ENCODE results near the gene RTN4RL1.

The RTN4RL1 gene

GRCh38 chr17:1919201-1919600 lies 105.9 kb downstream of the RTN4RL1 start:
- no peak for DNase-seq (ENCODE audit: low read depth in 2 of 2)

GRCh38 chr17:1918346-1919162 lies 106.6 kb downstream of the RTN4RL1 start:
- no peak for DNase-seq (ENCODE audit: low read depth in 2 of 2)

DNA sequence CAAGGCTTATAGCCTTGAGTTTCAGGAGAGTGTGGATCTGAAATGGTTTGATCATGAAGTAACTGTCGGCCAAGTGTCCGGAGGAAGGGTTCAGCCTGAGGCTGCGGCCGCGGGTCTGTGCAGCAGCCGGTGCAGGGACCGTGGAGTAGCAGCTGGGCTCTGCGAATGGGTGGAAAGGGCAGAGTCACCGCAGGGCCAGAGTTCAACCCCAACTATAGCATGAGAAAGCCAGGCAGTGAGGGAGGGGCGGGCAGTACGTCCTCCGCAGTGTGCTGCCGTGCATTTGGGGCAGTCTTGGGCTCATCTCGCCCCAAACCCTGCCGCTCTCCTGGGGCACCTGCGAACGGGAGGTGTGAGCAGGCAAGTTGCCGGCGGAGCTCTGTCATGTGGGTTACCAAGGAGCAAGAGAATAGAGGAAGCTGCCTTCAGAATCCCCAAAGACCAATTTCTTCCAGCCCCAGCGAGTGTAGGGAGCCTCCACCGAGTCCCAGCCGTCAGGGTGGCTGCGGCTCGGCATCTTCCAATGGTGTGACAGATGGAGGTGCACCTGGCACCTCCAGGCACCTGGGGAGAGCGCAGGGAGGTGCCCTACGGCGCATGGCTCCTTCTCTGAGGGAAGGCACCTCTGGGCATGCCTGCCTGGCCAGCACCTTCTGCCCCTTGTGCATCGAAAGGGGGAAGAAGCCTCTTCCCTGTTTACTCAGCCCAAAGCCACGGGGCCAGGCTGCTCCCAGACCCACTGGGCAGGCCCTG lies 108.0 kb downstream of the RTN4RL1 start:
- DNase-seq (ENCODE audit: low read depth in 2 of 2), result no peak

DNA sequence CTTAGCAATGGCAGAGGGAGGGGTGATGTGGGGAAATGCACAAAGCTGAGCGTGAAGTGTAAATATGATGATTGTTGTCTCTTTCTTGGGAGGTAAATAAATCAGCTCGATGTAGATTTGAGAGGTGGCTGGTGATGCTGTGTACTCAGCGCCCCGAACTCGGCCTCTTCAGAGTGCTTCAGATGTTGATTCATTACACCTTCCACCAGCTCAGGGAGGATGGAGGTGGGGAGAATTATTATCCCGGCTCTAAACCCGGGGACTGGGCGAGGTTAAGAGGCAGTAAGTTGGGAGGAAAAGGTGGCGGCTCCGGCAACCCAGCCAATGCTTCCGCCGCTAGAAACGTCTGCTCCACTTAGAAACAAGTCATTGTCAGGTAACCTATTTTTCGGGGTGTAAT lies 108.8 kb downstream of the RTN4RL1 start:
- DNase-seq (ENCODE audit: low read depth in 2 of 2), result no peak

DNA sequence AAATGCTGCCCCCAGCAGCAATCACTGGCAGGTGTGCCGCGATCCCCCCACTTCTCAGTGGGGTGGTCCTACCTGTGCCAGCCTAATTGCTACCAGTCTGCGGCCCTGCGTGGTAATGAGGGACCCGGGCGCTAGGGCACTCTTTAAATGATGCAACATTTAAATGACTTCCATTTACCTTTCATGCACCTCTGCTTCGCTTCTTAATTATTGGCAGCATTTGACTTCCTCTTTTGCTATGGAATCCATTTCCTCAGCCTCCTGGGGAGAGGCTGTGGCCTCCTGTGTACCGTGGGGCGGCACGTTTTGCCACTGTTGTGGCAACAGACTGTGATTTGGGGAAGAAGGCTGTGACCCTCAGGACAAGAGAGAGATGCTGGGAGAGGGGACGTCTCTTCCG lies 109.2 kb downstream of the RTN4RL1 start:
- no peak for DNase-seq (ENCODE audit: low read depth in 2 of 2)

GRCh38 chr17:1914661-1915083 lies 110.5 kb downstream of the RTN4RL1 start:
- DNase-seq (ENCODE audit: low read depth in 2 of 2), result no peak

- no peak for DNase-seq (ENCODE audit: low read depth in 2 of 2)
Measured at GRCh38 chr17:1913702-1914101, 111.4 kb downstream of the RTN4RL1 start.

DNA sequence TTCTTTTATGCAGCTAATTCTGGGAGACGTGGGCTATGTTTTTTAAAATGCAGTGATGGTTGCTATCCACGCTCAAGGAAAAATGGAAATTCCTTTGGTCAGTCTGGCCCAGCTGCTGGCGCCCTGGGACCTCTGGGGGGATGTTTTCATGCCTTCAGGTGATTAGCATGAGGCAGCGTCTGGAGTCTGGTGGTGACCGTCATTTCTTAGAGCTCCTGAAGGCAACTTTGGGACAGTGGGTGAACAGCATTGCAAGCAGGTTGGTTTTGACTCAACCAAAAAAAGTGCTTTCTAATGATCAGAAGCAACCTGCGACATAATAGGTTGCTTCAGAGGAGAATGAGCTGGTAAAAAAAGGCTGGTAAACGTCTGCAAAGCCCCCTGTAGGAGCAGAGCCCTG lies 113.0 kb downstream of the RTN4RL1 start:
- DNase-seq (ENCODE audit: low read depth in 2 of 2), result no peak

GRCh38 chr17:1909985-1910384 lies 115.1 kb downstream of the RTN4RL1 start:
- no peak for DNase-seq (ENCODE audit: low read depth in 2 of 2)

DNA sequence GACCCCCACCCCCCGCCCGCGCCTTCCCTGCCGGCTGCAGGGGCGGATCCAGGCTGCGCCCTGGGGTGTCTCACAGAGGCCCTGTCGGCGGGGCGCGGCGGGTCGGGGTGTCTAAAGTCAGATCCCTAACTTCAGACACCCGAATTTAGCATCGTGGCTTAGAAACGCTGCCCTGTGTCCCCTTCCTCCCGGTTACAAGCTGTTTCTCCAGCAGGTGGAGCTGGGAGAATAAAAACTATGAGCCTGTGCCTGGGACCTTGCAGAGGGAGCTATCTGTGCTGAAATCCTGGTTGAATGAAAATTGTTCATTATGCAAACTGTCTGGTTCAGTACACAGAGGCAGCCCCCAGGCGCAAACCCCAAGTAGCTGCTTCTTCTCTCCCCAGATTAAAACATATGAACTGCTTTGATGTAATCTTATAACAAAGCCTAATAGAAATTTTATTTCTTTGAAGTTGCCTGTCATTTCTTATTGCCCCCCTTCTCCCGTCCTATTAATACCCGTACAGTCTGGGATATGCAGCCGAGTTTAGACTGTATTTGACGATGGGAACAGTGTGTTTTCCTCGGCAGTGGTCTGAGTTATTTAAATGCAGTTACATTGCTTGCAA lies 116.3 kb downstream of the RTN4RL1 start:
- DNase-seq (ENCODE audit: low read depth in 2 of 2), result peak; percentile 18 to 29

DNA sequence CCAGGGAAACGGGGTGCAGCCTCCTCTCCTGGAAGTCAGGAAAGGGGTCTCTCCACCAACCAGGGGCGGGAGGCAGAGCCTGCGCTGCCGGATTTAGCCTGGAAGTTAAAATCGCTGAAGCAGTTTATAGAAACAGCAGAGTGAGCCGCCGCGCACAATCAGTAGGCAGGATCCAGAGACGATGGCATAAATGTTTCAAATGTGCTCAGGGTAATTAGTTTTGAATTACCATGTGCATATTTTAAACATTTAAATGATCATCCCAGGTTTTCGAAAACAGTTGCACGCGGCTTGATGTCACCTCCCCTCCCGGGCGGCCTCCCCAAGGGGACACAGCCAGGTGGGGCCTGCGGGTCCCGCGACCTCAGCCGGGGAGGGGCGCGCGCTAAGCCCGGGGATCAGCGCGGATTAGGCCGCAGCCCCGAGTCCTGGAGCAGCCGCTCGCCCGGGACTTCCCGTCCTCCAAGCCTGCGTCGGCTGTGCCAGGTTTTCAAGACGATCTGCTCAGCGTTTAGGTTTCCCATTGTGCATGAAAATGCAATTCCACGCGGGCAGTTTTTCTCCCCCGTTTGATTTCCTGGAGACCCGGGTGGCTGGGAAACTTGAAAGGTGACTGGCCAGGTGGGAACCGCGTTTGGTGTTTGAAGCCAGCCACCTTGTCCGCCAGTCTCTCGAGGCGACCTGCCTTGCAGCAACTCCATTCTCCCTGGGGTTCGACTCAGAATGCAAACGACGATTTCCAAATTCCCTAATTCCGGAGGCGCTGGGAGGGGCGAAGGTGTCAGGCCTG lies 117.0 kb downstream of the RTN4RL1 start:
- DNase-seq (ENCODE audit: low read depth in 2 of 2), result no peak

DNA sequence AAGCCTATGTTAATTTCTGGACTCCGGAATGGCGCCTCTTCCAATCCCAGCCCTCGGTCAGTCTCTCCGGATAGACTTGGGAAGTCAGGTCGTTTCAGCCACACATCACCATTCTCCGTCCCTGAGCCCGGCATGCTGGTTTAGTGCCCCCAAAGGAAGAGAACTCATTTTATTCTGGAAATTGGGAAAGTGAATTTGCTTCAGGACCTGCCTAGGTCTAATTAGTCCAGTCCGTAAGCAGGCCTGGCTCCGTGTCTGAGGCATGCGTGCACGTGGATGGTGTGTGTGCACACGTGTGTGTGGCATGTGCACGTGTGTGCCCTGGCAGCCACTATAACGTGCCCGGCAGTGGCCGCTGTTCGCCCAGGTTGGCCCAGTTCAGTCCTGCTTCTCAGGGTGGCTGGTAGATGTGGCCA lies 117.9 kb downstream of the RTN4RL1 start:
- DNase-seq (ENCODE audit: low read depth in 2 of 2), result no peak

DNA sequence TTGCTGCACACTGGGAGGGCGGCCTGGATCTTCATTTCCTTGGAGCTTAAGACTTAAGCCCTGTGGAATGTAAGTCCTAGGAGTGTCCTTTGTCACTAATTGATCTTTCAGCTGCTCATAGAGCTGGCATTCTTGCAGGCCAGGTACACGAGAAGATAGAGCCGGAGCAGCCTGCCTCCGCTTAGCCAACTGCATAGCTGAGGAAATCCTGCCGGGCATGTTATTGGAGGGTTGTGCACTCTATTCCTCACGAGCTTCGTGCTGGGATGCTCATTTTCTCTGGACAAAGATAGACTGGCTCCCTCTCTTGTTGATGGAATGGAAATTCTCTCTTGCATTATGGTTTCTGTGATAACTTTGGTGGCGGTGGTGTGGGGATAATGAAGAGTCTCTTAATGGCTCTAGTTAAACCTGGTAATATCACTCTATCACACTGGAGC lies 118.5 kb downstream of the RTN4RL1 start:
- no peak for DNase-seq (ENCODE audit: low read depth in 2 of 2)

- DNase-seq (ENCODE audit: low read depth in 2 of 2), result no peak
Measured at GRCh38 chr17:1905190-1905913, 119.8 kb downstream of the RTN4RL1 start.

GRCh38 chr17:1904273-1905182 lies 120.6 kb downstream of the RTN4RL1 start:
- DNase-seq (ENCODE audit: low read depth in 2 of 2), result no peak

DNA sequence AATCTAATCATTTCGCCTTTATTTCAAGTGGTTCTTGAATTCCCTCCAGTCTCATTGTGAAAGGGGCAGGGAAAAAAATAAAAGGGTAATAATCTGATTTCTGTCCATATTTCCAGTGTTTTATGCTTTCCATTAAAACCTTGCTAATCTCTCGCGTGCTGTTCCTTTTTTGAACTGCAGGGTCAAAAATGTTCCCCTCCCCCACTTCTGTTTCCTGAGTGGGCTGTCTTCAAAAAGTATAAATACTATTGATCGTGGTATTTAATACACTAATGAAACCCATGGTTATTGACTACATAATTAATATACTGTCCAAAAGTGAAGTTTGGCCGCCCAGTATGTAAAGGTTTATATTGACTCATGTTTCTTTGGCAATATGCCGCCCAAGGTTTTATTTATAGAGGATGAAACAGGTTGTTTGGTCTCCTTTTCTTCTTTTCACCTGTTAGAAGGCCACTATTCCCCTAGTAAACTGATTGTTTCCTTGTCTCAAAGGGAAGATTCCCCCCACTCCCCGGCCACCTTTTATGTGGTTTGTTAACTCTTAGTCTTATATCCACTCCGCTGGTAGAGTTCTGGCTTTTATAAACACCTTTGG lies 125.6 kb downstream of the RTN4RL1 start:
- DNase-seq (ENCODE audit: low read depth in 2 of 2), result no peak

- DNase-seq (ENCODE audit: low read depth in 2 of 2), result no peak
Measured at GRCh38 chr17:1898872-1899271, 126.3 kb downstream of the RTN4RL1 start.

GRCh38 chr17:1898332-1898731 lies 126.8 kb downstream of the RTN4RL1 start:
- no peak for DNase-seq (ENCODE audit: low read depth in 2 of 2)

DNA sequence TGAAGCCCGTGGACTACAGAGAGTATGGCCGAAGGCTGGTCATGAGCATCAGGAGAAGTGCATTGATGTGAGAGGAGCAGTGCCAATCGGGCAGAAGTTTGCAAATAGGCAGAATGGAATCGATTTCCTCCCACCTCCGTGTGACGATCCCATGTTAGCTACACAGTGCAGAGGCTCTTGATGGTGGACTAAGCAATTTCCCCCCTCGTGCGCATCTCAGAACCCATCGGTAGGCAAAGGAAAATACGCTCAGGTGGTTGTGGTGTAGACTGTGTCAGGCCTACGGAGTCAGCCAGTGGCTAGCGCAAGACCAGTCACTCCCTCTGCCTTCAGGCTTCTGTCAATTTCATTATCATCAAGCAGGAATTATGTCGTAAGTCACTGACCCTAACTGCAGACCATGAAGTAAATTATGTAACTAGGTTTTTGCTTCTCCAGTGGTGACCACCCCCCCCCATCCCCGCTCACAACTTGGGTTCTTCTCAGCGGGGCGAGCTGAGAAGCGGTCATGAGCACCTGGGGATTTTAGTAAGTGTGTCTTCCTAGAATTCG lies 128.0 kb downstream of the RTN4RL1 start:
- DNase-seq (ENCODE audit: low read depth in 2 of 2), result no peak

Measured in stimulated activated CD4-positive, alpha-beta T cell treated with anti-CD3 and anti-CD28 coated beads, Interleukin-15, amount 100 ng/mL, for 48 hours (primary cell).